GM18867 (cell line): ENCODE results near the gene LIMS1.

ENCODE experiments used
- ATAC-seq: cut with Tn5 transposase; IDR thresholded peaks from one replicate; pipeline ENCODE4 v1.9.1; 2021; ENCODE audit warnings: mild to moderate bottlenecking, moderate library complexity; ENCODE audit not compliant: unreplicated experiment

LIMS1 gene

DNA sequence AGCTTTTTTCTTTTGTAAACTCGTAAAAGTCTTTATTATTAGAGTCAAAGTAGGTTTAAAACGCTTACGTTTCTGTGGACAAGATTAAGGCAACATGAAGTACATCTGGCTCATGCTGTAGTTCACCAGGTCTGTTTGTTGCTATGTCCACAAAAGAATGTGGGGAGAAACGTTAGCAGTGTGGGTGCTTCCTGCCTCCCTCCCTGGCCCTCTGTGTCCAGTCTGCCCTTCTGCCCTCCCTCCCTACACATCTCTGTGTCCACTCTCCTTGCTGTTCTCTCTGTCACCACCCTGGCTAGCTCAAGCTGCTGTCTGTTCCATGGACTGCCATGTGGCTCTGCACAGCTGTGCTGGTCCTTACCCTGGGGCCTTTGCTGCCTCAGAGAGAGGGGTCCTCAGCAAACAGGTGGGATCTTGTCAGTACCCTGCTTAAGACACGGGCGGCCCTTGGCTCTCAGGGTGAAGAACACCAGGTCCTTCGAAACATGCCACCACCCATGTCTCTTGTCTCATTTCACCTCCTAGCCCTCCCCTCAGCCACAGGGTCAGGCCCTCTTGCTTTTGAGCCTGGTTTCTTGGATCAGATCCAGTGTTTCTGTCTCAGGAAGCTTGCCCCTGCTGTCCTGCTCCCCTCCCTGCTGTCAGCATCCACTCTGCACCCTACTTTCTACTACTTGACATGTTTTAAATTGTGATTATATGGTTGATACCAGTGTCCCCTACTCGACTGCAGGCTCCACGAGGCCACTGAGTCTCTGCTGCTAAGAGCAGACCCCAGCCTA, 79.2 kb downstream of the LIMS1 start:
- ATAC-seq = no peak

DNA sequence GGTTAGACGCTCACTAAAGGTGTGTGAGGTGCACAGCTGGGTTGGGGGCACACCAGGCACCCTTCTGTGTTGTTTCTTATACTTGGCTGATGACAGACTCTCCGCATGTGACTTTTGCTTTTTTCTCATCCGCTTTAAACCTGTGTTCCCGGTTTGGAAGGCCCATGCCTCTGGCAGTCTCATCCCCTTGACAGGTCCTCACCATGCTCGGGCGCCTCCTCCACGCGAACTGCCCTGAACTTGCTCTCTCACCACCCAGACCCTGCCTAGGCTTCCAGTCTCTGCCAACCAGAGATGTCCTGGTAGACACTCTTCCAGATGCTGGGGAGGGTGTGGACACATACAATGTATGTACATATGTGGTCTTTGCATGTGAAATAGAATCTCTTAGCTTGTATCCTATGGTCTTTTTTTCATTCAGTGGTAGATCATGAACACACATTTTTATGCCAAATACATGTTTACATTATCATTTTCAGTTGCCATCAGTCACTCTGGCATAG, 79.8 kb downstream of the LIMS1 start:
- no peak for ATAC-seq

DNA sequence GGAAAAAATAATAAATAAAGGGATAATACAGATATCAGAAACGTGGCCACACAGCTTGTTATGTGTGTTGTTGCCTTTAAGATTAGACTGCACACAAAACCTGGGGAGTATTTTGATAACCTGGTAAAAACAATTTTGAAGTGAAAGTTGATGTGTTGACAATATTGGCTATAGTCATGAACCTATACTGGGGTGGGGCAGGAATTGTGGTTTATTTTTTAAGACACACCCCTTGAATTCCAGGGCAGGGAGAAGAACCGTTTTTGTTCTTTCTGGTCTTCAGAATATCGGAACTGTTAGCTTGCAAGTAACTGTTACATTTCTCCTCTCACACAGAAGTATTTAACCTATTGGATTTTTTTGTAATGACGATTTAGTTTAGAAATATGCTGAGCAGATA, 80.4 kb downstream of the LIMS1 start:
- no peak for ATAC-seq

DNA sequence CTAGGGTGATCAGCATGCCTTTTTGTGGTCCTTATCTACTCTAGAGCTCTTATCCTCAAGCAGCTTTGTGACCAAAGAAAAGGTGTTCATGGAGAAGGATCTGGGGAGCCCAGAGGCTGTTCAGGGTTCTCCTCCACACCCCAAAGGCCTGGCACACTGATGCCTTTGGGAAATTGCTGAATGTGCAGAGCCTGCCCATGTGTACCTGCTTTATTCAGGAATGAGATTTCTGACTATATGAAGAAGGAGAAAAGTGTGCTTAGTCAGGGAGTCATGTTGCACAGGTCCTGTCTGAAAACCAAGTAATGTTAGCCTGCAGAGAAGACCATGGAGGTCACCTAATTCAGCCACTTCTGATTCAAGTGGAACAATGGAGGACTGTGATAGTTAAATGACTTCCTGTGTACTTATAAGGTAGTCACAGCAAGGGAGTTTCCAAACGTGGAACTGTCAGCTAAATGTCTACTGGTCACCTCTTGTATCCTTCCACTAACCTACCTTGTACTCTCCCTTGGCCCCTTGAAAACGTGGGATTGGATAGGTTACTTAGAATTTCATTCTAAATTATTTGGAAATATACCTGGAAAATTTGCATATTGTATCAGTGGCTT, 81.3 kb downstream of the LIMS1 start:
- ATAC-seq = no peak

DNA sequence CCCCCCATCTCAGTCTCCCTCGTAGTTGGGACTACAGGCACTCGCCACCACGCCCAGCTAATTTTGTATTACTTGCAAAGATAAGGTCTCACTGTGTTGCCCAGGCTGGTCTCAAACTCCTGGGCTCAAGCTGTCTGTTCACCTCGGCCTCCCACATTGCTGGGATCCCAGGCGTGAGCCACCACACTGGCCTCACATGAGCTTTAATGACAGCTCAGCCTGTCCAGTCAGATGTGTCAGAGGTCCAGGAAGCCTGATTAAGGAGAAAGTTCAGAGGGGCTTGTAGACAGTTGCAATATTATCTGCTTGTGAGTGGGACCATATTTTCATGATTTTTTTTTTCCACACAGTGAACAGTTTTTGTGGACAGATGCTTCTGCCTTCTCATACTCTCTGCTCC, 82.0 kb downstream of the LIMS1 start:
- ATAC-seq = no peak

DNA sequence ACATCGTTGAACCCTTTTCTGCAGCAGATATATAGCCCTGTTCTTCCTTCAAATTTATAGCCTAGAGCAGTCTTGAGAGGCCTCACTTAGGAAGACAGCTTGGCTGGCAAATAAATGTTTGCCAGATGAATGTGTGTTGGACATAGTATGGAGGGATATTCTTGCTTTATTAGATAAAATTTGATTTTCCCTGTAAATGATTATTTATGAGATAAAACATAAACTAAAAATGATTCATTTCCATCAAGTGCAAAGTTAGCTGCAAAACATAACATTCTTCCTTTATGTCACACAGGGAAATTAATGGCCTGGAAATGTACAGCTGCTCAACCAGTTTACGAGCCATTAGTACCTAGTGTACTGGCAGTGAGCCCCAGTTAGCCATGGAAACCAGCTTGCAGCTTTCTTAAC, 82.5 kb downstream of the LIMS1 start:
- ATAC-seq = no peak

DNA sequence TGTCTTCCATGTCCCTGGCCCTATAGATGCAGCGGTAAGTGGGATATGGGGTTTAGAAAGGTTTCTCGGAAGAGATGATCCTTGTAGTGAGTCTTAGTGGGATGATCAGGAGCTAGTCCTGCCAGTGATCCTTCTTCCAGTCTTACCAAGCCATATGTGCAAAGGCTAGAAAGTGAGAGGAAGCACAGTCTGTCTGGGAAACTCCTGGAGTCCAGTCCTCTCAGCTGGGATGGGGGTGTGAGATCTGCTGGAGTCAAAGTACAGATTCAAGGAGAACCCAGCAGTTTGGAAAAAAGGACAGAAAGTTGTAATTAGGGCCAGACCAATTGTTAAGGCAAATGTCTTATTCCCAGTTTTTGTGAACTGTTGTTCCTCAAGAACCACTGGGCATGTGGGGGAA, 83.3 kb downstream of the LIMS1 start:
- no peak for ATAC-seq

DNA sequence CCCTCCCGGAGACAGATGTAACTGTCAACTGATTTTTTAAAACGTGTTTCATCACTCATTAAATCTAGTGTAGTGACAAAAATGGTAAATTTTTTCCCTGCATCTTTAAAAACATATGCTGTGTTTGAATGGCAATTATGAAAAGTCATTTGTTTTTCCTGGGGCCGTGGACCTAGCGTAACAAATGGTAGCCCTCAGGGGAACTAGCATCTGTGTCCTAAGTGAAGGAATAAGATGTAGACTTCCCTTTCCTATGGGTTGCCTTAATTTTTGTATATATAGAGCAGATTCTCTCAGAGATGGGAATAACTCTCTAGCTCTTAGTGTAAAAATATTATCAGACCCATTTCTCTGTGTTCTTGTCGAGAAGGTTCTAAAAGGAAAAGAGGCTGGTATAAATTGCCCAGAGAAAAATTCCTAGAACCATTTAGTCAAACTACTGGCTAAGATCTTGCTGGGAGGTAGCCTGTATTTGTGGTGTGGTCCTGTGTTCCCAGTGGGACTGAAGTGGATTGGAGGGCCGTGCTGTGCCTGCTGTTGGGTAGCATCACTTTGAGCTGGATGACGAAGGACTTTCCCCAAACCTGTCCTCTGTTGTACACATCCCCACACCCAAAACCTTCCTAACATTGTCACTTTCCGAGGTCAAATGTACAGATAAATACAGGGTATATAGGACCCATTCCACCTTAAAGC, 85.8 kb downstream of the LIMS1 start:
- no peak for ATAC-seq

DNA sequence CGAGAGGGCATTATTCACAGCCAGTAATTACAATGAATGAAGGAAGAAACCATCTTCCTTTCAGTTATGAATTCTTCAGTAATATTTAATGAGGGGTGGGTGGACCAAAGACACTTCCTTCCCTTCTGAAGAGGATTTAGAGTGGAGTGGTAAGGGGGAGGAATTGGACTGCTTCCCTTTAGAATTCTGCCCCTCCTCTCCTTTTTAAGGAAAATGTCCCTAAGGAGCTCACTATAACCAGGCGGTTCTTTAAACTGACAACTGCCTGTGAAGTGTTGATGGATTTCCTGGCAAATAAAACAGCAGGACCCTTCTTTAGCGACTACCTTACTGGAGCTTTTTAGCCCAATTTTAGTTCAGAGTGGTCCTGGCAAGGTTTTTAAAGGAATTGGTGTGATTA, 86.4 kb downstream of the LIMS1 start:
- no peak for ATAC-seq

DNA sequence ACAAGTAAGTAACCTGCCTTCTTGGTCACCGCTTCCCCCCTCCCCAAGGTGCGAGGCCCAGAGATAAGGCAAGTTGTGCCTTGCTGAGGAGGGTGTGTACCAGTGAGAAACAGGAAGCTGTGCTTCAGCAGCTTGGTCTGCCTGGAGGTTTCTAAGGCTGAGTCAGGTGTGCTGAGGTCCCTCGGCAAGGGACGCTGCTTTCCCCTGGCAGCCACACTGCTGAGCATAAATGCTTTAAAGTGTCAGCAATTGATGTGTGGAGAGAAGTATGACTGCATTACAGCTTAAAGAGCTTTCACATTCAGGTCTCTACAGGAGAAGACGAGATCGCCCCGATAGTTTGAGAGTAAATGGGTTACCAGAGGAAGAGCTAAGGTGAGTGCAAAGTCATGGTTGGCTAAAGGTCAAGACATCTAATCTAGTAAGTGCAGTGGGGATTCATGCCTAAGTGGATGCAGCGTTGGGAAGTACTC, 86.9 kb downstream of the LIMS1 start:
- peak; percentile 100 for ATAC-seq

DNA sequence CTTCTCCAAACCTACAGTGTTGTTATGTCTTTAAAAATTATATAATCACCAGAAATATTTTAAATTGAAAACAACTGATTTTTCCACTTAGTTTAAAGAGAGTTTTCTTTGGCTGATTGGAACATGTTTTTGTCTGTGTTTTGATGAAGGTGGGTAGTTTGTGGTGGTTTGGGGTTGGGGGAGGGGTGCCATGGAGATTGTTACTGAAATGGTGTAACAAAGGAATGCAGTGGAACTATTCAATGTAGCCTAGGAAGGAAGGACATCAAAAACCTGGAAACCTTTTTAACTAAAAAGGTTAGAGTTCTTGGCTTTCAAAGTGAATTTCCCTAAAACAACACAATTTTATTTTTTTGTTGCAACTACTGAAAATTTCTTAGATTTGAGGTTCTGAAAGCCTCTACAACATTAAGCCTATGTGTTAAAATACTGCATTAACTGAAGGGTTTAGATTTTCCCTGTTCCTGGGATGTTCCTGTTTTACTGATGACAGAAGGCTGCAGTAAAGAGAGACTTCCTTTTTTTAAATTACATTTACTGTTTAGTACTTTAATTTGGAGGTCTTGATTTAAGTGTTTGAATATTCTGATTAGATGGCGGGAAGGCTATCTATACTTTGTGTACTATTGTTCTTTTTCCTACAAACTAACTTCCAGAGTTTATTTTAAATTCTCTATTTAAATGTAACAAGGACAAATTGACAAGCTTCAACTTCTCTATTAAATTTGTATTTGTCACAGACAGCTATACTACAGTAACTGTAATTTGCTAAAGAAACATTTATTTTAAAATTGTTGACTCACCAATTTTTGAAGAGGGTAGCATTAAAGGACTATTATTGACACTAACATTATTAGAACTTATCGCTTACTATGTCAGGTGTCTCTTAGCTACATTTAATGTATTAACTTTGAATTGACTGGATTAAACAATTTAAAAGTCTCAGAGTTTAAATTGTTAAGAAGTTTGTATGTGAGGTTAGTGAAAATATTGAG, 87.7 kb downstream of the LIMS1 start:
- ATAC-seq = no peak

DNA sequence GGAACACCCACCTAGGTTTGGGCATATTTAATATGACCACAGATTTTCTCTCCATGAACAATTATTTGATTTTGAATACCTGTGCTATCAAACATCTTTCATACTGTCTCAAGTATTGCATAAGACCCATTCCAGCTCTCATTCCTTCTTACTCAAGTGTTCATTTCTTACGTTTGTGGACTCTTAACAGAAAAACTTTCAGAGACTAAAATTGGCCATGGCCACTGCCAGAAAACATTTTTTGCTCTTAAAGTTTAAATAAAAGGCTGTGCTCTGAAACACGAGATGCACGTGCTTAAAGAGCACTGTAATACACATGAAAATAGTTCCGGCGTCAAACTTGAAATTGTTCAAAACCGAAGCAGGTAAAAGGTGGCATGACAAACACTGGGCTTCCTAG, 89.3 kb downstream of the LIMS1 start:
- no peak for ATAC-seq

DNA sequence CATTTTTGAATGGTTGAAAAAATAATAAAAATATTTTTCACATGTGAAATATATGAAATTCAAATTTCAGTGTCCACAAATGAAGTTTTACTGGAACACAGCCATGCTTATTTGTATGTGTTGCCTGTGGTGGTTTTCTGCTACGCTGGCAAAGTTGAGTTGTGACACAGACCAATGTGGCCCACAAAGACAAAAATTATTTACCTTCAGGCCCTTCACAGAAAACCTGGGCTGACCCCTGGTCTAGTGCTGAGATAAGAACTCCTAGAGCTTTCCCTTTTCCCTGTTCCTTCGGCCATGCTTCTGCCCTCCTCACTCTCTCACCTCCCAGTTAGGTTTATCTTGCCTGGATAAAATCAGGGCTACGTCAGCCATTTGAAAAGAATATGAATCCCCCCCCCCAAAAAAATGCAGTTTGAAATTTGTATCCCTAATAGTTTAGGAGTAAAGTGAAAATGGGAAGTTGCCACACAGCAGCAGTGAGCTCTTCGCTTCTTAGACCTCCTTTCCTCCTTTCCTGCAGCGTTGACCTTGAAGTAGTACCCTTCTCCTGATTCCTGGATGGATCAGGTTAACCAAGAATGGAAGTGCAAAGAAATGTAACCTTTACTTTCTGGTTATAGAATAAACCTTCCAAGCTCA, 91.0 kb downstream of the LIMS1 start:
- ATAC-seq = no peak

DNA sequence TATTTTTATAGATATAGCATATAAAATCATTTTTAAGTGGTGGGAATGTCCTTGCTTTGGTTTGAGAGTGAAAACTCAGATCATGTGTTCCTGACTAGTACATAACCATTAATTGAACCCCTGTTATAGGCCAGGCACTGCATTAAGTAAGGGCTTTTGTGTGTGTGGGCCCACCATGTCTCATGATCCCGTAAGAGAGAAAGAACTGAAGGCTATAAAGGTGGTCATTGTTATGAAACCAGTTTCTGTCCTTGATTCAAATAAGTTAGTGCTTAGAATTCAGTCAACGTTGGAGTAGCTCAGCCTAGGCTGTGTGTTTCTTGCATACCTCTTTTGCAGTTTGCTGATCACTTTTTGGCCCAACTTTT, 91.5 kb downstream of the LIMS1 start:
- no peak for ATAC-seq

DNA sequence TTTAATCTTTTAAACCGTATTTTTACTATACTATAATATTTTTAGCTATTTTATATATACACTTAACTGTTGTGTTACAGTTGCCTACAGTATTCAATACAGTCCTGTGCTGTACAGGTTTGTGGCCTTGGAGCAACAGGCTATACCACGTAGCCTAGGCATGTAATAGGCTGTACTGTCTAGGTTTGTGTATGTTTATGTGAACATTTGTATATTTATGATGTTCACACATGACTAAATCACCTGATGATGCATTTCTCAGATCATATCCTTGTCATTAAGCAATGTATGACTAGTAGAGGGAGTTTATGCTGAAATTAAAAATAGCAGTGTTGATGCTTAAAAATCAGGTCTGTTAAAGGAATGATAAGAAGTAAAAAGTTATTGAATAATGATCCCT, 92.7 kb downstream of the LIMS1 start:
- no peak for ATAC-seq

DNA sequence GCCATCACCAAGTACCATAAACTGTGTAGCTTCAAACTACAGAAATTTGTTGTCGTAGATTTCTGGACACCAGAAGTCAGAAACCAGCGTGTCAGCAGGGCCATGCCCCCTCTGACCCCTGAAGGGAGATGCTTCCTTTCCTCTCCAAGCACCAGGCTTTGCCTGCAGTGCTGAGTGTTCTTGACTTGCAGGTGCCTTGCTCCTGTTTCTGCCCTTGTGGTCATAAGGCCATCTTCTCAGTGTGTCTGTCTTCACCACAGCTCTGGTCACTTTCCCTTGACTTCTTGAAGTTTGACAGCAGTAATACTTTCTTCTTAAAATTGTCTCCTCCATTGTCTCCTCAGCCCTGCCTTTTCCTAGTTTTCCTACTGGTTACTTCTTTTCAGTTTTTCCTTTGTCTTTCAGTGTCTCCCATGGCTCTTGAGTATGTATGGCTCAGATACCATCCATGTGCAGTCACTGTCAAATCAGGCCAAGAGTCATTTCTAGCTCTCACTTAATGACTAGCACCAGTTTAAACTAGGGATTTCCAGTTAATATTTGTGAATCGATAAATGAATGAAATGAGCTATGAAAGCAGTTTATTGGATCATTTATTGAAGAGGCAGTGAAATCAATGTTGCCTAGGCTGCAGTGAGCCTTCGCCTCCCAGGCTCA, 93.8 kb downstream of the LIMS1 start:
- ATAC-seq = no peak

DNA sequence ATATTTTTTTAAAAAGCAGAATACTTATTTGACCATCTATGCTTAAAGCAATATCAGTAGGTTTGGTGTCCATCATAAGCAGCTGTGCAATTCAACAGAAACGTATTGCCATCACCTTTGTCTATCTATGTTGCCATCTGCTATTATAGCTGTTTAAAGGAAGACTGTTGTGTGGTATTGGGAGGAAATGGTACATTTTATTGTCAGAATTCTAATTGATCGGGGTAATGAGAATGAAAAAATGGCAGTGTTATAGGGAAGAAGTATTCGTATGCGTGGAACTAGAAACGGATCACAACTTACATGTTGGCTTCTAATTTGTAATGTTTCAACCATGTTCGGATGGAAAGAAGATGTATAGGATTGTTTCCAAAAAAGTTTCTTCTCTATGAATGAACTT, 94.7 kb downstream of the LIMS1 start:
- no peak for ATAC-seq

DNA sequence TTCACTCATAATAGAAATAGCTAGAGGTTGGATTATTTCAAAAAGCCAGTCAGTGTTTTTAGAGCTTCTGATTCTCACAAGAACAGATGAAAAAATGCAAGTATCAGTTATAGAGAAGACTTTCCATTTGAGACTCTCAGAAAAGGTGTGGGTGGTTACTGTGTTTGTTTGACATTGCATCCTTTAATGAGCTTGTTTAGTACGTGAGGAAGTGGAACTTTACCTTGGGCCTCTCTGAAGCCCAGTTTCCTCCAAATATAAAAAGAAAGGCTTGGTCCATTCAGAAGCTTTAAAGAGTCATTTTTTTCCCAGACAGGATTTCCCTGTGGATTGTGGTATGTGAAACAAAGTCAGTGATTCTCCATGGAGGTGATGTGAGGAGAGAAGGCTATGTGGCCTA, 95.1 kb downstream of the LIMS1 start:
- peak; percentile 81 for ATAC-seq

DNA sequence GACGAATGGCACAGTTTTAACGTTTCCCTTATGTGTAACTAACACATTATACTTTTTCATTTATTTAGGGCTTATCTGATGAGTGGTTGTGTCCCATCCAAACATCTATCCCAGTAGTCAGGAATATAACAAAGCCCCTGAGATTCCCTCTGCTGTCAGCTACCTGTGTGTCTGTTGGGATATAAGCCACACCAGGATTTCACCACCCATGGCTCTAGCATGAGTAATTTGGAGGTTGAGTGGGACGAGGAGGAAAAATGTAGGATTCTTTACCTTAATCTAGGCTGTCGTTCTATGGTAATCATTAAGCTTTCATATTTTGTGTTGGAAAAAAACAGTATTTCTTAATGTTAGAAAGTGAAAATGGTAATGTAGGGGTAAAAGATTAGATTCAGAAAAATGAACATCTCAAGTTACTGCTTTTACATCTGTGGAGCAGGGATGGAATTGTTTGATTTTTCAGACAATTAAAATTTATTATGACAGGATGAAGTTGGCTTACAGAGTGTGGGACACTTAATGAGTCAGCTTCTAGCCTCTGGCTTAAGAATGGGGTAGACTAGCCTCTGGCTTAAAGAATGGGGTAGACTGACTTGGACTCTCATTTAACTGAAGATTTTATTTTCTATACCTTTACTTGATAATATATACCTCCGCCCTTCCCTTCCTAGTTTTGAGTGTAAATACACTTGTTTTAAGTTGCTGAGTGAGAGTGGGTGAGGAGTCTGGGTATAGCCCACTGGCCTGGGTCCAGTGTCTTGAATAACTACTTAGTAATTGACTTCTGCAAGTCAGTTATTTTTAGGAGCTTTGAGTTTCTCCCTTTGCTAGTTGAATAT, 96.5 kb downstream of the LIMS1 start:
- no peak for ATAC-seq
